Astrocyte (in vitro differentiated cells and primary cell): ENCODE data around the gene THNSL1. TPM values are rescaled to one million over a fixed set of nuclear protein-coding genes. Genes with fewer than 3 reads are reported as not detected.

ENCODE experiments used
- DNase-seq: peaks from one replicate; pipeline ENCODE4 v3.0.0-alpha.2; 2010; ENCODE audit warnings: low read depth
- FAIRE-seq: peaks from 2 replicates; lab custom pipeline; 2011; peaks lifted over from hg19 to GRCh38; lab: Jason Lieb, UNC
- H2AFZ ChIP-seq: 2 replicates; pipeline ENCODE4 v1.6.0; 2012; ENCODE audit warnings: low read depth, low read length, inconsistent platforms
- H3K27ac ChIP-seq: 2 replicates; pipeline ENCODE4 v1.5.1; 2011; ENCODE audit warnings: low read depth, low read length, inconsistent platforms
- H3K27me3 ChIP-seq: 2 replicates; pipeline ENCODE4 v1.6.0; 2011; ENCODE audit warnings: low read length, inconsistent platforms; ENCODE audit not compliant: insufficient read depth
- H3K36me3 ChIP-seq: 2 replicates; pipeline ENCODE4 v1.5.1; 2011; ENCODE audit warnings: low read length, inconsistent platforms; ENCODE audit not compliant: insufficient read depth
- H3K4me1 ChIP-seq: 2 replicates; pipeline ENCODE4 v1.5.1; 2011; ENCODE audit warnings: low read length, inconsistent platforms; ENCODE audit not compliant: insufficient read depth
- H3K4me2 ChIP-seq: 2 replicates; pipeline ENCODE4 v1.6.0; 2012; ENCODE audit warnings: low read length, inconsistent platforms
- H3K4me3 ChIP-seq: 2 replicates; pipeline ENCODE4 v1.5.1; 2011; ENCODE audit warnings: low read depth, mild to moderate bottlenecking, low read length, inconsistent platforms; ENCODE audit not compliant: insufficient read depth
- H3K79me2 ChIP-seq: 2 replicates; pipeline ENCODE4 v1.6.0; 2012; ENCODE audit warnings: mild to moderate bottlenecking, low read length, inconsistent platforms; ENCODE audit not compliant: insufficient read depth
- H3K9ac ChIP-seq: 2 replicates; pipeline ENCODE4 v1.6.0; 2012; ENCODE audit warnings: mild to moderate bottlenecking, low read length, inconsistent platforms
- H3K9me3 ChIP-seq: 2 replicates; pipeline ENCODE4 v1.5.1; 2012; ENCODE audit warnings: low read depth, mild to moderate bottlenecking, low read length, inconsistent platforms; ENCODE audit not compliant: insufficient read depth
- H4K20me1 ChIP-seq: 2 replicates; pipeline ENCODE4 v1.6.0; 2012; ENCODE audit warnings: low read length, inconsistent platforms; ENCODE audit not compliant: insufficient read depth
- H3K27ac Mint-ChIP-seq: one replicate; pipeline ENCODE4 v1.8.0; 2021; ENCODE audit warnings: mild to moderate bottlenecking, mixed read lengths; ENCODE audit not compliant: unreplicated experiment
- H3K27me3 Mint-ChIP-seq: one replicate; pipeline ENCODE4 v1.8.0; 2021; ENCODE audit warnings: low read depth, mixed read lengths; ENCODE audit not compliant: unreplicated experiment
- H3K36me3 Mint-ChIP-seq: one replicate; pipeline ENCODE4 v1.8.0; 2021; ENCODE audit warnings: low read depth, mixed read lengths; ENCODE audit not compliant: unreplicated experiment
- H3K4me1 Mint-ChIP-seq: one replicate; pipeline ENCODE4 v1.8.0; 2021; ENCODE audit warnings: low read depth, mixed read lengths; ENCODE audit not compliant: unreplicated experiment
- H3K4me3 Mint-ChIP-seq: one replicate; pipeline ENCODE4 v1.8.0; 2021; ENCODE audit warnings: mild to moderate bottlenecking, moderate library complexity, mixed read lengths; ENCODE audit not compliant: unreplicated experiment
- H3K9me3 Mint-ChIP-seq: one replicate; pipeline ENCODE4 v1.8.0; 2021; ENCODE audit warnings: mild to moderate bottlenecking, mixed read lengths; ENCODE audit not compliant: unreplicated experiment
- EZH2 ChIP-seq: IDR thresholded peaks from 2 replicates; pipeline ENCODE4 v1.6.1; 2012; ENCODE audit warnings: mild to moderate bottlenecking, low read length, inconsistent platforms; ENCODE audit not compliant: insufficient read depth
- total RNA-seq: library from RNA; stranded (reverse); gene quantifications from 2 replicates; pipeline ENCODE4 v1.2.1, GENCODE V29; 2021
- TF ChIP-seq, protein P1 (sequence below): IDR thresholded peaks from 2 replicates; pipeline ENCODE4 v1.5.1; 2011; ENCODE audit warnings: low read depth, mild to moderate bottlenecking, inconsistent platforms, low read length, moderate library complexity; ENCODE audit not compliant: insufficient read depth

THNSL1 gene
- total RNA-seq, 1 donor from 2014 or later = 2.7 TPM

- Mint-ChIP-seq H3K9me3 (peaks cover 8% of the 10 kb centered on the region), H3K4me3 (no peak overlapping the region), H3K4me1 (no peaks in the 10 kb centered on the region), H3K27ac (no peak overlapping the region), H3K27me3 (peaks cover 2% of the 10 kb centered on the region), H3K36me3 (peaks cover 2% of the 10 kb centered on the region)
- H3K4me1 ChIP-seq = peaks cover 5% of the 10 kb centered on the region
- H3K27ac ChIP-seq = no peak overlapping the region
- no peaks in the 10 kb centered on the region for H3K36me3 ChIP-seq
- H3K79me2 ChIP-seq = no peaks in the 10 kb centered on the region
- H3K9ac ChIP-seq = no peak overlapping the region
- H3K27me3 ChIP-seq = no peaks in the 10 kb centered on the region
- no peak overlapping the region for H2AFZ ChIP-seq
- DNase-seq (no peak), FAIRE-seq (no peak)
- H3K9me3 ChIP-seq = no peaks in the 10 kb centered on the region
- no peaks in the 10 kb centered on the region for H4K20me1 ChIP-seq
- TF ChIP-seq EZH2 = no peak
- TF ChIP-seq, protein P1, sequence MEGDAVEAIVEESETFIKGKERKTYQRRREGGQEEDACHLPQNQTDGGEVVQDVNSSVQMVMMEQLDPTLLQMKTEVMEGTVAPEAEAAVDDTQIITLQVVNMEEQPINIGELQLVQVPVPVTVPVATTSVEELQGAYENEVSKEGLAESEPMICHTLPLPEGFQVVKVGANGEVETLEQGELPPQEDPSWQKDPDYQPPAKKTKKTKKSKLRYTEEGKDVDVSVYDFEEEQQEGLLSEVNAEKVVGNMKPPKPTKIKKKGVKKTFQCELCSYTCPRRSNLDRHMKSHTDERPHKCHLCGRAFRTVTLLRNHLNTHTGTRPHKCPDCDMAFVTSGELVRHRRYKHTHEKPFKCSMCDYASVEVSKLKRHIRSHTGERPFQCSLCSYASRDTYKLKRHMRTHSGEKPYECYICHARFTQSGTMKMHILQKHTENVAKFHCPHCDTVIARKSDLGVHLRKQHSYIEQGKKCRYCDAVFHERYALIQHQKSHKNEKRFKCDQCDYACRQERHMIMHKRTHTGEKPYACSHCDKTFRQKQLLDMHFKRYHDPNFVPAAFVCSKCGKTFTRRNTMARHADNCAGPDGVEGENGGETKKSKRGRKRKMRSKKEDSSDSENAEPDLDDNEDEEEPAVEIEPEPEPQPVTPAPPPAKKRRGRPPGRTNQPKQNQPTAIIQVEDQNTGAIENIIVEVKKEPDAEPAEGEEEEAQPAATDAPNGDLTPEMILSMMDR = no peak
- H3K4me2 ChIP-seq = no peak overlapping the region
- no peak overlapping the region for H3K4me3 ChIP-seq
Measured at GRCh38 chr10:25046641-25047040, 30.2 kb downstream of the THNSL1 start.

DNA sequence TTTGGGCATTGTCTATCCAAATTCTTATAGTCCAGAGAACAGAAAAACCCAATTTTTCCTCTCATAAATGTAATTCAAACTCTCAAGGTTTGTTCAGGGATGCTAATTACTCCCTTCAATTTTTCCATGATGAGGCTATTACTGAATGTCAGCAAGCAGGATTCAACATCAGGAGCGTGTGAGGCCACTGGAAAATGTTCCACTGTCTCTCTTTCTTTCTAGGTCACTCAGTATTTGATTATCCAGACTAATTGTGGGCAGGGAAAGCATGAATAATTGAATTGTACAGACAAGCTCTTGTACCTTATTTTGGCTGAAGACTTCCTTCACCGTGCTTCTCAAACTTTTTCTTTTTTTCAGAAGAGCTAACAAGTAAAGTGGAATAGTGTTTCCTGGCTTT lies 30.7 kb downstream of the THNSL1 start:
- Histone ChIP-seq H3K4me1 (peaks cover 5% of the 10 kb centered on the region), H3K4me2 (no peak overlapping the region)
- no peak for FAIRE-seq

More for the DNA sequence above, 30.7 kb downstream of the THNSL1 start:
- Mint-ChIP-seq H3K36me3 (peaks cover 2% of the 10 kb centered on the region), H3K4me3 (no peak overlapping the region), H3K27me3 (peaks cover 2% of the 10 kb centered on the region), H3K27ac (no peak overlapping the region), H3K4me1 (no peaks in the 10 kb centered on the region), H3K9me3 (peaks cover 8% of the 10 kb centered on the region)
- H3K9me3 ChIP-seq = no peaks in the 10 kb centered on the region
- DNase-seq = peak; percentile 17
- no peaks in the 10 kb centered on the region for H3K27me3 ChIP-seq
- no peaks in the 10 kb centered on the region for H3K36me3 ChIP-seq
- H2AFZ ChIP-seq = no peak overlapping the region
- no peak overlapping the region for H3K27ac ChIP-seq
- H4K20me1 ChIP-seq = no peaks in the 10 kb centered on the region
- H3K79me2 ChIP-seq = no peaks in the 10 kb centered on the region
- H3K9ac ChIP-seq = no peak overlapping the region
- H3K4me3 ChIP-seq = no peak overlapping the region
- no peak for TF ChIP-seq EZH2
- TF ChIP-seq, protein P1 = no peak
